BE2C (cell line): Measurements from ENCODE around the gene IFT20.

Experiments
- DNase-seq: peaks from one replicate; pipeline ENCODE4 v3.0.0-alpha.2; 2020
- H3K27me3 ChIP-seq: fragments of 250-450 bp; sonication (Bioruptor Pico); 2 replicates; pipeline ENCODE4 v1.5.1; 2020; ENCODE audit warnings: mild to moderate bottlenecking
- H3K36me3 ChIP-seq: fragments of 250-450 bp; sonication (Bioruptor Pico); 2 replicates; pipeline ENCODE4 v1.5.1; 2020; ENCODE audit warnings: mild to moderate bottlenecking
- H3K4me1 ChIP-seq: fragments of 250-450 bp; sonication (Bioruptor Pico); 2 replicates; pipeline ENCODE4 v1.5.1; 2020
- H3K4me3 ChIP-seq: 2 replicates; pipeline ENCODE4 v1.5.1; 2011; ENCODE audit warnings: low read depth, low read length
- H3K9me3 ChIP-seq: fragments of 250-450 bp; sonication (Bioruptor Pico); 2 replicates; pipeline ENCODE4 v1.5.1; 2020
- TF ChIP-seq, protein P1 (sequence below): IDR thresholded peaks from 2 replicates; pipeline ENCODE4 v1.5.1; 2012; ENCODE audit warnings: mild to moderate bottlenecking, low read depth, low read length

Gene IFT20

GRCh38 chr17:28364665-28365363, 29.5 kb upstream of the IFT20 start, which contains the start of gene SEBOX:
SEBOX (minus strand) TSS chr17:28365199; CDS start chr17:28365151, 48 bp downstream.
- DNase-seq: no peak
- Histone ChIP-seq H3K9me3 (no peaks in the 10 kb centered on the region), H3K36me3 (0 out of 2 replicates have a peak, but pooled peaks cover 3% of the 10 kb centered on the region), H3K4me3 (no peak within 1 kb of the TSS), H3K27me3 (no peaks in the 10 kb centered on the region), H3K4me1 (no peaks in the 10 kb centered on the region)
- TF ChIP-seq, protein P1, sequence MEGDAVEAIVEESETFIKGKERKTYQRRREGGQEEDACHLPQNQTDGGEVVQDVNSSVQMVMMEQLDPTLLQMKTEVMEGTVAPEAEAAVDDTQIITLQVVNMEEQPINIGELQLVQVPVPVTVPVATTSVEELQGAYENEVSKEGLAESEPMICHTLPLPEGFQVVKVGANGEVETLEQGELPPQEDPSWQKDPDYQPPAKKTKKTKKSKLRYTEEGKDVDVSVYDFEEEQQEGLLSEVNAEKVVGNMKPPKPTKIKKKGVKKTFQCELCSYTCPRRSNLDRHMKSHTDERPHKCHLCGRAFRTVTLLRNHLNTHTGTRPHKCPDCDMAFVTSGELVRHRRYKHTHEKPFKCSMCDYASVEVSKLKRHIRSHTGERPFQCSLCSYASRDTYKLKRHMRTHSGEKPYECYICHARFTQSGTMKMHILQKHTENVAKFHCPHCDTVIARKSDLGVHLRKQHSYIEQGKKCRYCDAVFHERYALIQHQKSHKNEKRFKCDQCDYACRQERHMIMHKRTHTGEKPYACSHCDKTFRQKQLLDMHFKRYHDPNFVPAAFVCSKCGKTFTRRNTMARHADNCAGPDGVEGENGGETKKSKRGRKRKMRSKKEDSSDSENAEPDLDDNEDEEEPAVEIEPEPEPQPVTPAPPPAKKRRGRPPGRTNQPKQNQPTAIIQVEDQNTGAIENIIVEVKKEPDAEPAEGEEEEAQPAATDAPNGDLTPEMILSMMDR: no peak

GRCh38 chr17:28363776-28364650, 28.7 kb upstream of the IFT20 start:
- Histone ChIP-seq H3K27me3 (no peaks in the 10 kb centered on the region), H3K36me3 (0 out of 2 replicates have a peak, but pooled peaks cover 3% of the 10 kb centered on the region), H3K4me1 (no peaks in the 10 kb centered on the region), H3K4me3 (no peak overlapping the region), H3K9me3 (no peaks in the 10 kb centered on the region)
- no peak for DNase-seq
- TF ChIP-seq, protein P1: no peak

- H3K4me3 ChIP-seq: no peak overlapping the region
- DNase-seq: no peak
- TF ChIP-seq, protein P1: no peak
- H3K27me3 ChIP-seq: no peaks in the 10 kb centered on the region
- H3K9me3 ChIP-seq: no peaks in the 10 kb centered on the region
- 0 out of 2 replicates have a peak, but pooled peaks cover 3% of the 10 kb centered on the region for H3K36me3 ChIP-seq
- H3K4me1 ChIP-seq: no peaks in the 10 kb centered on the region
Measured at GRCh38 chr17:28363186-28363585, 27.9 kb upstream of the IFT20 start.

DNA sequence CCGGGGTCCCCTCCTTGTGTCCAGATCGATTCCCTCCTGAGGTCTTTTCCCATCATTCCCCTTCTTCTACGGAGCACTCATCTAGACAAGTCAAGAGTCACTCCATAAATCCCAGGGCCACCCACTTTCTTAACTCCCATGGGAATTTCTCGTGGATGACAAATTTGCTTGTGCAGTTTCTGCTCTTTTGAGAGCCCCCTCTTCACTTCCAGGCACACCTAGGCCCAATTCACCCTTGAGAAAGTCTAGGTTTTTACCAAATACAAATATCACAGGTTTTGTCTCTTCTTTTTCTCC, 22.6 kb upstream of the IFT20 start:
- DNase-seq: no peak
- Histone ChIP-seq H3K9me3 (no peaks in the 10 kb centered on the region), H3K4me3 (peak overlapping the region; percentile 88), H3K36me3 (peaks cover 10% of the 10 kb centered on the region; the same call in 1 of the 2 replicates), H3K4me1 (no peaks in the 10 kb centered on the region), H3K27me3 (no peaks in the 10 kb centered on the region)
- TF ChIP-seq, protein P1: no peak

GRCh38 chr17:28357061-28357900, 22.0 kb upstream of the IFT20 start, which contains the start of gene POLDIP2:
POLDIP2 (minus strand) TSS chr17:28357527; CDS start chr17:28357448, 79 bp downstream.
- no peaks in the 10 kb centered on the region for H3K27me3 ChIP-seq
- H3K4me3 ChIP-seq: peak within 1 kb of the TSS; percentile 88
- DNase-seq: peak; percentile 92
- no peaks in the 10 kb centered on the region for H3K9me3 ChIP-seq
- H3K4me1 ChIP-seq: no peaks in the 10 kb centered on the region
- peaks cover 11% of the 10 kb centered on the region; the same call in 1 of the 2 replicates for H3K36me3 ChIP-seq
- TF ChIP-seq, protein P1: no peak
